Hepatocyte (in vitro differentiated cells): ENCODE data around the gene PCOLCE2. TPM values are rescaled to one million over a fixed set of nuclear protein-coding genes. Genes with fewer than 3 reads are reported as not detected.

ENCODE experiments used
- DNase-seq: peaks from one replicate; pipeline ENCODE4 v3.0.0-alpha.2; 2016; ENCODE audit warnings: low spot score
- H2AFZ ChIP-seq: fragments of 200-600 bp; sonication (generic); 2 replicates; pipeline ENCODE4 v1.6.0; 2016; ENCODE audit warnings: antibody characterized with exemption, mild to moderate bottlenecking
- H3K27ac ChIP-seq: fragments of 200-600 bp; sonication (generic); 2 replicates; pipeline ENCODE4 v1.5.1; 2016; ENCODE audit warnings: mild to moderate bottlenecking
- H3K27me3 ChIP-seq: fragments of 200-600 bp; sonication (generic); 2 replicates; pipeline ENCODE4 v1.6.1; 2016
- H3K36me3 ChIP-seq: fragments of 200-600 bp; sonication (generic); replicated peaks from 2 replicates; pipeline ENCODE4 v1.5.1; 2016; ENCODE audit warnings: low read depth; ENCODE audit not compliant: insufficient read depth
- H3K4me1 ChIP-seq: fragments of 200-600 bp; sonication (generic); 2 replicates; pipeline ENCODE4 v1.5.1; 2016; ENCODE audit warnings: mild to moderate bottlenecking, moderate library complexity; ENCODE audit not compliant: insufficient read depth
- H3K4me2 ChIP-seq: fragments of 200-600 bp; sonication (generic); 2 replicates; pipeline ENCODE4 v1.6.0; 2016
- H3K4me3 ChIP-seq: fragments of 200-600 bp; sonication (generic); 2 replicates; pipeline ENCODE4 v1.5.1; 2016; ENCODE audit warnings: mild to moderate bottlenecking
- H3K79me2 ChIP-seq: fragments of 200-600 bp; sonication (generic); 2 replicates; pipeline ENCODE4 v1.6.0; 2017; ENCODE audit warnings: mild to moderate bottlenecking
- H3K9me2 ChIP-seq: fragments of 200-600 bp; sonication (generic); replicated peaks from 2 replicates; pipeline ENCODE4 v1.6.0; 2017; ENCODE audit warnings: mild to moderate bottlenecking; ENCODE audit not compliant: insufficient read depth
- H3K9me3 ChIP-seq: fragments of 200-600 bp; sonication (generic); 2 replicates; pipeline ENCODE4 v1.5.1; 2016; ENCODE audit warnings: low read depth, mild to moderate bottlenecking
- H4K20me1 ChIP-seq: fragments of 200-600 bp; sonication (generic); 2 replicates; pipeline ENCODE4 v1.6.0; 2016; ENCODE audit warnings: mild to moderate bottlenecking; ENCODE audit not compliant: insufficient read depth, poor library complexity, severe bottlenecking
- CTCF ChIP-seq: fragments of 200-600 bp; sonication (generic); IDR thresholded peaks from 2 replicates; pipeline ENCODE4 v1.5.1; 2016; ENCODE audit warnings: antibody characterized with exemption, mild to moderate bottlenecking; ENCODE audit not compliant: poor library complexity
- EZH2 ChIP-seq: fragments of 200-600 bp; sonication (generic); IDR thresholded peaks from 2 replicates; pipeline ENCODE4 v1.6.1; 2016; ENCODE audit warnings: antibody characterized with exemption, mild to moderate bottlenecking, borderline replicate concordance
- EZH2phosphoT487 ChIP-seq: fragments of 200-600 bp; sonication (generic); IDR thresholded peaks from one replicate; pipeline ENCODE4 v1.6.1; 2018; ENCODE audit warnings: antibody characterized with exemption, mild to moderate bottlenecking, low read depth, moderate library complexity; ENCODE audit not compliant: unreplicated experiment, severe bottlenecking
- WGBS: methylation state at CpG from one replicate; pipeline ENCODE4 v1.1.6; 2016; ENCODE audit warnings: low lambda C conversion rate; ENCODE audit errors: missing lambda C conversion rate; 5-methylcytosine and 5-hydroxymethylcytosine counted together
- polyA plus RNA-seq: library from polyadenylated mRNA; unstranded; fragments of >200 nt; fragmentation: Nextera tagmentation; extraction: Ambion mirVana; gene quantifications from 2 replicates; pipeline ENCODE4 v1.2.1, GENCODE V29; 2016
- total RNA-seq: library from RNA; depleted of rRNA; stranded (reverse); fragments of >200 nt; gene quantifications from 2 replicates; pipeline ENCODE4 v1.2.3, GENCODE V29; 2014

Gene PCOLCE2
- total and polyA plus RNA-seq, 2 experiments from 2014 or later: 9.2 to 10.8 TPM

GRCh38 chr3:142896996-142897395 is 8.1 kb upstream of the PCOLCE2 start:
- Histone ChIP-seq H2AFZ (no peak overlapping the region), H3K4me2 (no peak overlapping the region), H3K36me3 (no peaks in the 10 kb centered on the region), H3K4me1 (no peaks in the 10 kb centered on the region), H3K9me3 (no peaks in the 10 kb centered on the region), H3K9me2 (no peaks in the 10 kb centered on the region), H3K4me3 (no peak overlapping the region), H3K27ac (no peak overlapping the region), H4K20me1 (no peaks in the 10 kb centered on the region), H3K79me2 (no peaks in the 10 kb centered on the region), H3K27me3 (no peaks in the 10 kb centered on the region)
- WGBS: 23% methylated on average over 1 of the region's 1 CpG
- TF ChIP-seq CTCF (no peak), EZH2phosphoT487 (no peak), EZH2 (no peak)
- DNase-seq: no peak

- DNase-seq: no peak
- 89% methylated on average over 9 of the region's 9 CpGs for WGBS
- Histone ChIP-seq H2AFZ (no peak overlapping the region), H3K4me1 (no peaks in the 10 kb centered on the region), H4K20me1 (no peaks in the 10 kb centered on the region), H3K36me3 (no peaks in the 10 kb centered on the region), H3K27me3 (no peaks in the 10 kb centered on the region), H3K9me2 (no peaks in the 10 kb centered on the region), H3K4me2 (no peak overlapping the region), H3K79me2 (no peaks in the 10 kb centered on the region), H3K4me3 (no peak overlapping the region), H3K27ac (no peak overlapping the region), H3K9me3 (no peaks in the 10 kb centered on the region)
- TF ChIP-seq EZH2phosphoT487 (no peak), CTCF (no peak), EZH2 (no peak)
These were observed 7.4 kb upstream of the PCOLCE2 start for GRCh38 chr3:142896201-142896755.

GRCh38 chr3:142894493-142894892 is 5.6 kb upstream of the PCOLCE2 start:
- Histone ChIP-seq H3K36me3 (no peaks in the 10 kb centered on the region), H2AFZ (no peak overlapping the region), H4K20me1 (no peaks in the 10 kb centered on the region), H3K4me3 (no peak overlapping the region), H3K27ac (no peak overlapping the region), H3K9me2 (no peaks in the 10 kb centered on the region), H3K79me2 (no peaks in the 10 kb centered on the region), H3K27me3 (peaks cover 10% of the 10 kb centered on the region), H3K4me1 (peaks cover under 1% of the 10 kb centered on the region), H3K4me2 (no peak overlapping the region), H3K9me3 (no peaks in the 10 kb centered on the region)
- 89% methylated on average over 3 of the region's 3 CpGs for WGBS
- no peak for DNase-seq
- TF ChIP-seq EZH2phosphoT487 (no peak), EZH2 (no peak), CTCF (no peak)
